Medulla oblongata (tissue), 1 donor: Measurements from ENCODE around the gene PREX1.

Experiments
- DNase-seq: peaks from one replicate; pipeline ENCODE4 v3.0.0-alpha.2; 2015; ENCODE audit errors: extremely low spot score

PREX1 gene

DNA sequence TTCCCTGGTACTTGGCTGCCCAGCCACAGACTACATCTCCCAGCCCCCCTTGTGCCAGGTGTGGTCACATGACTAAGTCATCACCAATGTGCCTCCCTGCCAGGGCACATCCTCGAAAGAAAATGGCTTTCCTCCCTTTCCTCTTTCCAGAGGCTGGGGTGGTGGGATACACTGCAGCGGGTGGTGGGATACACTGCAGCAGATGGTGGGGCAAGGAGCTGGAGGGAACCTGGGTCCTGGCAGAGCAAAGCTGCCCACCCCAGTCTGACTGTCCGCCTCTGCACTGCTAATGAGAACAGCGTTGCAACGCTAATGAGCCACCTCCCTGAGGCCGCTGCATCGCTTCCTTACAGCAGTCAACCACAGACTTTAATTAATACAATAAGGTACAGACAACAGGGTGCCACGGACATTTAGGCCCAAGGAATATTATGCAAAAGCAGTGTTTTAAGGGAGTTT lies 125.3 kb downstream of the PREX1 start:
- no peak for DNase-seq

DNA sequence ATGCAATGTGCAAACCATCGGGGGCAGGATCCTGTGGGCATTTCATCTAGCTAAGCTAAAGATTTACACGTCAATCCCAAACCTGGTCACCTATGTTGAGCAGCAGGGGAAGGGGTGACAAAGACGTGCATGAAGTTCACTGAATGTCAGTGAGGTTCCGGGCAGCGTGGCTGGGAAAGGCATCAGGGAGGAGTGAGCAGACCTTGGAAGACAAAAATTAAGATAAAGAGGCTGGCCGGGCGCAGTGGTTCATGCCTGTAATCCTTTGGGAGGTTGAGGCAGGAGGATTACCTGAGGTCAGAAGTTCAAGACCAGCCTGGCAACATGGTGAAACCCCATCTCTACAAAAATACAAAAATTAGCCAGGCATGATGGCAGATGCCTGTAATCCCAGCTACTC lies 126.1 kb downstream of the PREX1 start:
- no peak for DNase-seq

- no peak for DNase-seq
These were observed 129.1 kb downstream of the PREX1 start for GRCh38 chr20:48698507-48699267.

DNA sequence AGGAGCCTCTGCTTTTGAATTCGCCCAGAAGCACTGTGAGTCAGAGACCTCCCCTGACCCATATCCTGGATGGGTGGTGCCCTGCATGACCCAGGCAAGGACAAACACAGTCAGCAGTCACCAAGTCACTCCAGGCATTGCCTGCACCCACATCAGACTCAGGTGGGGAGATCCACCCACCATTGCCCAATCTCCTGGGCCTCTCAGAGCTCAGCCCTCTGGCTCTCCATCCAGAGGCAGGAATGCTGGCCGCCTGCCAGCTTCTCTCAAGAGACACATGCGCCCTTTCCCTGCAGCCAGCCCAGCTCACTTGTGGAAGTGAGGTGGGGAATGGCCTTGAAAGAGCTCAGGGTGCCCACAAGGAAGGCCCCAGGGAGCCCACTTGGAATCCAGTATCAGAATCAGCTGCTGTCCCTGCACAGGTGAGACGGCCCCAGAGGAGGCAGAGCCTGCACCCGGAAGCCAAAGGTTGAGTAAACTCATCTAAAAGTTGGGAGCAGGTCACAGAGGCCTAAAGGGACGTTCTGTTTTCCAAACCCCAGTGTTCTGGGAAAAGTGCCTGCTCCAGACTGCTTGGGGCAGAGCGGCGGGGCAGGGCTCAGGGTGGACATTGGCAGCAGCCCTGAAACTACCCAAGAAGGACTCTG lies 129.8 kb downstream of the PREX1 start:
- peak; percentile 71 for DNase-seq

DNA sequence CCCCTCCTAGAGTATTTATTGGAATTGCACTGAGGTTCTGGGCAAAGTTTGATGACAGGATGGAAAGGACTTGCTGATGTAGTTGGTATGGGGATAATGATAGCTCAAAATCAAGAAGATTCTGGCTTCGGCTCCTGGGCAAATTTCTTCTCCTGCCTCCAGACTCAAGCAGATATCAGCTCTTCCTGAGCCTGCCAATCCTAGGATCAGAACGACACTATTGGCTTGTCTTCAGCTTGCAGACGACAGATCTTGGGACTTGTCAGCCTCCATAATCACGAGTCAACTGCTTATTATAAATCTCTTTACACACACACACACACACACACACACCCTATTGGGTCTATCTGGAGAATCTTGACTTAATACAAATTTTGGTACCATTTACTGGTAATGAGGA lies 131.1 kb downstream of the PREX1 start:
- no peak for DNase-seq

- DNase-seq = no peak
These were observed 132.1 kb downstream of the PREX1 start for GRCh38 chr20:48695738-48696137.

- DNase-seq = no peak
These were observed 132.5 kb downstream of the PREX1 start for GRCh38 chr20:48695255-48695654.

DNA sequence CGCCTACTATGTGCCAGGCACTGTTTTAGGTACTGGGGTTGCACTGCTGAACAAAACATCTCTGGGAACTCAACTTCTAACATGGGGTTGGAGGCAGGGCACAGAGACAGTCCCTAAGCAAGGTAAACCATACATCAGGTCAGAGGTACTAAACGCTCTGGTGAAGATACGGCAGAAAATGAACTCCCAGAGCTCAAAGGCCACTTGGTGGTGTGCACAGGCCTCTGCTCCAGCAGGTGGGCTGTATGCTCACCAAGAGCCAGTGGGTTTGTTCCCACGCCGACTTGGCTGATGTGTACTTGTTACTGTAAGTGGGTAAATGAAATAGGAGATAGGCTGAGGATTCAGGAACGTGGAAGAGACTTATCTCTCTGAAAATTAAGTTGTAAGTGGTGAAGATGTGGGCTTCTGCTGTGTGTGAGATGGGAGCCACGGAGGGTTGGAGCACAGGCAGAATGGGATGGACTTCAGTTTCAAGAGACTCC lies 133.4 kb downstream of the PREX1 start:
- DNase-seq = no peak

GRCh38 chr20:48691523-48691922 lies 136.3 kb downstream of the PREX1 start:
- DNase-seq = no peak

DNA sequence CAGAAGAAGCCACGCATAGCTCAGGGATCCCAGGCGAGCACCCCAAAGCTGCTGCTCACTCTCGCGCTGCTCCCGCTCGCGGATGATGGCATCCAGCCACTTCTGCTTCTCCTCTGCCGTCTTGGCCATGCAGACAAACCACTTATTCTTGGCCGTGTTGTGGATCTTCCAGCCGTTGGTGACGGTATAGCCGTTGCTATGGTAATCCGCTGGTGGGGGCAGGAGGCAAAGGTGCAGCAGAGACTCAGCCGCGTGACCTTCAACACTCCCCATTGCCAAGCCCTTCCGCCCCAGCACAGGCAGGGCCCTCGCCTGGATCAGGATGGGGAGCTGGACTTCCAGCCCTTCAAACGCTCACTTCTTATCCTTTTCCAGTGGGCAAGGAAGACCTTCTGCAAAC lies 136.9 kb downstream of the PREX1 start:
- peak; percentile 60 for DNase-seq

DNA sequence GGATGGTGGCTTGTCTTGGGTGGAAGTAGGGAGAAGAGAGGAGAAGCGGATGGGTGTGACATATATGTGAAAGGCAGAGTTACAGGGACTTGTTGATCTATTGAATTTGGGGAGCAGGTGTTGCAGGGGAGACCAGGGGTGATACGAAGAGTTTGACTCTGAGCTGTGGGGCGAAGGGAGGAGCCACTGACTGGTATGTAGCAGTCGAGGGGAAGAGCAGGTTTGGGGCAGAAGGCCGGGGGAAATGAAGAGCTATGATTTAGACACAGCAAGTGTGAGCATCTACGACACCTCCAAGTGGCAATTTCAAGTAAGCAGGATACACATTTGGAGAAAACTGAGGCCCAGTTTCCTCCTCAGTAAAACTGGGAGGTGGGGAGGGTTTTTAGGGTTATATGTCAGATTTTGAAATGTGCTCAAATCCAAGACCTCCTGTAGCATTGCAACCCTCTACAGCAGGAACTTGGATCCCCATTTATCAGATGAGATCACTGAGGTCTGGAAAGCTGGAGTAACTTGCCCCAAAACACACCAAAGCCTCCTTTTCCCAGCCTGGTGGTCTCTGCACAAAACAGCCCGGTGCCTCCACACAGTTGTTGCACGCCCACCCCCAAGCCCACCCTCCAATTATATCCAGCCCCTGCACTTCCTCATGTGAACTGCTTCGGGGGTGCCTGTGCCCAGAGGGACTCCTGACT lies 137.8 kb downstream of the PREX1 start:
- no peak for DNase-seq

DNA sequence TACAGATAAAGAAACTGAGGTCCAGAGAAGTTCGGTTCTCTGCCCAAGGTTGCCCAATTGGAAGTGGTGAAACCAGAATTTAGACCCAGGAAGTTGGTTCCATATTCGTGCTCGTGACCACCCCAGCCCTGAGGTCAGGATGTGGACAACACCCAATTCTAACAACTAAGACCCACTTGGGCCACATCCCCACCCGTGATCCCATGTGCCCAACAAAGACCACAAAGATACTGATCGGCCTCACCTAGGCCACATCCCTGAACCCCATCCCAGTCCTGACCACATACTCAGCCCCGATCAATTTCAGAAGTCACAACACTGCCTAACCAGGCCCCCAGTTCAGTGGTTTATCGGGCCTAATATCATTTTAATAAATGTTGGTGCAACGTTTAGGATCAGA lies 138.4 kb downstream of the PREX1 start:
- no peak for DNase-seq

GRCh38 chr20:48688579-48688978 lies 139.2 kb downstream of the PREX1 start:
- DNase-seq = no peak

GRCh38 chr20:48687117-48687800 lies 140.5 kb downstream of the PREX1 start:
- DNase-seq = no peak

DNA sequence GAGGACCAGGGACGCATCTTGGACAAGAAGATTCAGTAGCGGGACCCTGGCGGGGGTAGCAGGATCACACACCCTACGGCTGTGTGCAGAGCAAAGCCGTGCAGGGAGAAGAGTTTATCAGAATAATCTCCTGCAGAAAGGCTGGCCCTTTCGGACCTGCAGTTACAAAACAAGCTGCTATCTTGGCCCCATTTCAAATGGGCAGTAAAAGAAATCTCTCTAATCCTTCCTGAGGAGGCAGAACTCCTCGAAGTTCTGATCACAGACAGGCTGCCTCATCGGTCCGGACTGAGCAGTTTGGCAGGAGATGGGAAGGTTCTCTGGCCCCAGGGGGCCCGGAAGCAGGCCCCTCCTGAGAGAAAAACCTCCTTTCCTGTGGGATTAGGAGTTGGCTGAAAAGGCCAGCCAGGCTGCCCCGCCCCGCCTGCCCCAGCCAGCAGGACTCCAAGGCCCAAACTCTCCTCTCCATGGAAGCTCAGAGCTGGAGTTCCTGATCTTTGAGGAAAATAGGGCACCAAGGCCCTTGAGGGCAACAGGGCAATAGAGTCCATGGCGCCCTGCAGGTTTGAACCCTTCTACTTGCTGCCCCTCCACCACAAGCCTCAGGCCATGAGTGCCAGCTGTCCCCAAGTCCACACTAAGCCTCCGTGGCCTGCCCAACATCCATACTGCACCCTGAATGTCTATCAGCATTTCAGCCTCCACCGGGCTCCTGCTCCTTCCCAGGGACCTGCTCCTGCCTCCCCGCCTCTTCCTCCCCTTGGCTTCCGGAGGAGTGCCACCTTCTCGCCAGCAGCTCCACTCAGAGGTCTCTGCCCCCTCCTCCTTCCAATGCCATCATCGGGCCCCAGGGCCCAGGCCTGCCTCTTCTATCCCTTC lies 141.3 kb downstream of the PREX1 start:
- DNase-seq = no peak

DNA sequence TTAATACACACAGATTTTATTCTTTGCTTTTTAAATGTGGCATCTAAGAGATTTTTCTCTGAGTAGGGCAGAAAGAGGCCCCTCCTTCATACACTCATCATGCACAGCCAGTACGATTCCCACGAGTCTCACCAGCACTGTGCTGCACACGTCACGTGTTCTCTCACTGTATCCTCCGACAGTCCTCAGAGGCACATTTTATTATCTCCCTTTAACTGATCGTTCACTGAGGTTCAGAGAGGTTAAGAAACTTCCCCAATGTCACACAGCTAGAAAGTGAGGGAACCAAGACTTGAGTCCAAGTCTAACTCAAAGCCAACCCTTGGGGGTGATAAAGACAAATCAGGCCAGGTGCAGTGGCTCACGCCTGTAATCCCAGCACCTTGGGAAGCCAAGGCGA lies 142.5 kb downstream of the PREX1 start:
- DNase-seq = no peak

GRCh38 chr20:48684501-48685041 lies 143.2 kb downstream of the PREX1 start:
- DNase-seq = no peak

- DNase-seq = no peak
These were observed 144.2 kb downstream of the PREX1 start for GRCh38 chr20:48683467-48684175.

DNA sequence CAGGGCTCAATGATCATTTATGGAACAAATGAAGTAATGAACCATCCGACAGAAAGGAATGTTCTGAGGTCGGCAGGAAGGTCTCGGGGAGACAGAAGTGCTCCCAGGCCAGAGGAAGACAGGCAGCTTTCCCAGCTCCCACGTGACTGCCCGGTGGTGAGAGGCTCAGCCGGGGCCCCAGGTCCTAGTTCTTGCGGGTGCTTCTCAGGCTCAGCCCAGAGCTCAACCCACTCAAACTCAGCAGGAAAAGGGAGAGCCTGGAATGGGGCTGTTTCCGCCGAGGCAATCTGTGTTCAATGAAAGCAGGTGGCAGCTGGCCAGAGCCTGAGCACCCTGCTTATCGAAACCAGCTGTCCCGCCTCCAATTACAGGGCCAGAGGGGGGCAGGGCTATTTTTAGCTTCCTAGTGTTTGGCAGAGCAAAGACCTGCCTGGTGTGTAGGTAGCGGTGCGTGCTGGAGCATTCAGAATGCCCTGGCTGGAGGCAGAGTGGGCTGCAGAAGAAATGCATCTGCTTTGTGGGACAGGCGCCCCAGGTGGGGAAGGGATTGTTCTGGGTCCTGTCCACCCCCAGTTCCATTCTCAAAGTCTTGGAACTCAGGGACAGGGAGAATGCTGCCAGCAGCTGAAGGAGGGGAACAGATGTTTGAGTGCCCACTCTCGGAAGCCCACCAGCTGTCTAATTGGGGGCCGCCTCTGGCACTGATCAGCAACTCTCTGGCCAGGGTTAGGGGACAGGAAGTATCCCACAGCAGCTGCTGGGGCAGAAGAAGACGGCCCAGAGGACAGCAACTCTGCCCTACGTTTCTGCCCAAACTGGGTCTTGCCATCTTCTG lies 145.1 kb downstream of the PREX1 start:
- DNase-seq = peak; percentile 80
